Activated CD4-positive, alpha-beta T cell treated with anti-CD3 and anti-CD28 coated beads, Interleukin-2, Interleukin-4, amounts not matched to agents 100 ng/mL and 50 ng/mL, durations not matched to agents 16 hours and 8 hours (primary cell): ENCODE results near the gene CHRNA3.
"Not testable (repeated sequence)": the region's sequence is repeated elsewhere in the genome, so short reads cannot be mapped to it uniquely, and the experiment has no call there.

Experiments used
- DNase-seq: peaks from one replicate; pipeline ENCODE4 v3.0.0-alpha.2; 2020; ENCODE audit warnings: low spot score

The CHRNA3 gene

DNA sequence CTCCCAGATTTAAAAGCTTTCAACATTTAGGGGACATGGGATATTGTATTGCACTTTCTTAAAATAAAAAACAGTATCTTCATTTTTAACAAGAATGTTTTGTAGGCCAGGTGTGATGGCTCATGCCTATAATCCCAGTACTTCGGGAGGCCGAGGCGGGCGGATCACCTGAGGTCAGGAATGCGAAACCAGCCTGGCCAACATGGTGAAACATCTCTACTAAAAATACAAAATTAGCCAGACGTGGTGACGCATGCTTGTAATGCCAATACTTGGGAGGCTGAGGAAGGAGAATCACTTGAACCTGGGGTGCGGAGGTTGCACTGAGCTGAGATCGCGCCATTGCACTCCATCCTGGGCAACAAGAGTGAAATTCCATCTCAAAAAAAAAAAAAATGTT lies 60.6 kb downstream of the CHRNA3 start:
- DNase-seq = not testable (repeated sequence)

DNA sequence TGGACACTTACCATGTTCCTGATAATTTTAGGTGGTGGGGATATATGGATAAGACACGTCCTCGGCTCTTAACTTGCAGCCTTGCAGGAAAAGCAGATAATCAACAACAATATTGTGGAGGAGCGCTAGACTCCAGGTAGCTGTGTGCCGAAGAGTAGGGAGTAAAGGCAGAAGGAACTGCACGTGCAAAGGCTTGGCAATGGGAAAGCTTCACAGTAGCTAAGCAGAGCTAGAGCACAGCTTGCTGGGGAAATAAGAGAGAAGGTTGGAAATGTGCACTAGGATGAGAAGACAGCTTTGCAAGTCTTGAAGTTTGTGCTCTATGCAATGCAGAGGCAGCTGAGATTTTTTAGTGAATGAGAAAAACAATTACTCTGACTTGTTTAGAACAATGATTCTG lies 68.2 kb downstream of the CHRNA3 start:
- DNase-seq = no peak

DNA sequence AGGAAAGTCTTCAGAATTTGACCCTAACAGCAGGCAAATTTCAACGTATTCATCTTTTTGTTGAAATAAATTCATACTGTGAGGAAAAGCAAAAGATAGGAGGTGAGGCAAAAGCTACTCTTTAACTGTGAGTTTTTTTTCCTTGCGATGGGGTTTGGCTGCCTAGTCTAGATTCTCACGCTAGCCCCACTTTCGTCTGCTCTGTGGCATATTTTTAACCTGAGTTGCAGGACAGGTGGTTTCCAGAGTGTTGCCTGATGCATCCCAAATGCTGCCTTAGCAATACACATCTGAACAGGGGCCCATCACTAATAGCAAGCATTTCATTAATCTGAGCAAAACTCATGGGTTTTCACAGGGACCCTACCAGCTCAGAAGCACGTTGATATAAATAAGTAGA lies 68.9 kb downstream of the CHRNA3 start:
- DNase-seq = no peak

DNA sequence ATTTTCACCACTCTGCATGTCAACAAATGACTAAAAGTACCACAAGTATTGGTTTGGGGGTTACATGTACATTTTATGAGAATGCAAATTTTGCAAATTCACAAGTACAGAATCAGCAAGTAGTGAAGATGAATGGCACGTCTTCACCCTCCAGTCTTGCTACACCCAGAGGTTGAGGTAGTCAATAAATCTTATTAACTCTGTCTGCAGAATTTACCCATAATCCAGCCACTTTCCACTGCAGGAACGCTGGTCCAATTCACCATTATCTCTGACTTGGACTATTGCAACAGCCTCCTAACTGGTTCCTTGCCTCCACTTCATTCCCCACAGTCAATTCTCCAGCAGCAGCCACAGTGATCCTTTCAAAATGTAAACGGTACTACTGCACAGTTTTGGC lies 70.0 kb downstream of the CHRNA3 start:
- DNase-seq = no peak

DNA sequence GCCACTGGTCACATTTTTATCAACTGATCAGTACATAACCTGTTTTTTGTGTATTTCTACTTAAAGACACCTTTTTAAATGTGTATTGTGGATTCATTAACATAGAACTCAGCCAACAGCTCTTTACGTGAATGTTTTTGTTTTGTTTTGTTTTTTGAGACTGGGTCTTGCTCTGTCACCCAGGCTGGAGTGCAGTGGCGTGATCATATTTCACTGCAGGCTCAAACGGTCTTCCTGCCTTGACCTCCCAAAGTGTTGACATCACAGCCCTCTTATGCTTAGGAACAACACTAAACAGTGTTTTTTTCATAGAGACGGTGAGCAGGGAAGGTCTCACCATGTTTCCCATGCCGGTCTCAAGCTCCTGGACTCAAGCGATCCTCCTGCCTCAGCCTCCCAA lies 70.6 kb downstream of the CHRNA3 start:
- no peak for DNase-seq
